Activated T-helper 9 cell treated with anti-CD3 and anti-CD28 coated beads, Interleukin-2, amount 50 U/mL, for 16 hours (primary cell): Measurements from ENCODE around the gene XKRX.

Experiments
- DNase-seq: peaks from one replicate; pipeline ENCODE4 v3.0.0-alpha.2; 2020; ENCODE audit warnings: low read depth

XKRX gene

GRCh38 chrX:100895365-100896075 is 33.2 kb downstream of the XKRX start:
- DNase-seq = no peak

GRCh38 chrX:100883654-100884053 is 45.1 kb downstream of the XKRX start:
- DNase-seq = no peak

- DNase-seq = no peak
Measured at GRCh38 chrX:100880368-100880767, 48.3 kb downstream of the XKRX start.

- no peak for DNase-seq
Measured at GRCh38 chrX:100874325-100874724, 54.4 kb downstream of the XKRX start, which contains the start of gene NOX1. Gene NOX1, minus strand, starts transcription at chrX:100874359. Its CDS starts 220 bp downstream, at chrX:100874139.

GRCh38 chrX:100871594-100872560 is 56.8 kb downstream of the XKRX start:
- no peak for DNase-seq

GRCh38 chrX:100870527-100870926 is 58.2 kb downstream of the XKRX start:
- no peak for DNase-seq

GRCh38 chrX:100868273-100868672 is 60.4 kb downstream of the XKRX start:
- DNase-seq = no peak

- no peak for DNase-seq
Measured at GRCh38 chrX:100864657-100865391, 63.9 kb downstream of the XKRX start.
